OCI-LY7 (cell line): Measurements from ENCODE around the gene ARHGEF19. TPM values are rescaled to one million over a fixed set of nuclear protein-coding genes. Genes with fewer than 3 reads are reported as not detected.
"Not testable (repeated sequence)": the region's sequence is repeated elsewhere in the genome, so short reads cannot be mapped to it uniquely, and the experiment has no call there.

Experiments
- BruUV-seq: library from RNA; stranded (reverse); fragments of 400-500 nt; replicated peaks from 2 replicates; lab custom pipeline; 2021; lab: Mats Ljungman, UMichigan
- CTCF ChIA-PET: fragments of 300-600 bp; sonication (Branson Sonifier 250); formaldehyde crosslinking; loops from one replicate; lab custom pipeline; 2022; ENCODE audit warnings: antibody characterized with exemption; ENCODE audit not compliant: unreplicated experiment; lab: Charles Lee
- POLR2A ChIA-PET: fragments of 300-600 bp; sonication (Branson Sonifier 250); formaldehyde crosslinking; loops from one replicate; lab custom pipeline; 2022; ENCODE audit warnings: antibody characterized with exemption; lab: Charles Lee
- DNase-seq: peaks from one replicate; pipeline ENCODE4 v3.0.0-alpha.2; 2015; ENCODE audit warnings: low spot score
- H2AFZ ChIP-seq: fragments of 200-600 bp; sonication (generic), shearing (Covaris generic); 2 replicates; pipeline ENCODE4 v1.6.1; 2014; ENCODE audit warnings: mild to moderate bottlenecking, antibody characterized with exemption, low read length, moderate library complexity
- H3K27ac ChIP-seq: fragments of 200-600 bp; sonication (generic); 2 replicates; pipeline ENCODE4 v1.5.1; 2014; ENCODE audit warnings: mixed run types, low read depth, mild to moderate bottlenecking, moderate library complexity, low read length, inconsistent platforms; ENCODE audit not compliant: poor library complexity, severe bottlenecking
- H3K36me3 ChIP-seq: fragments of 200-600 bp; sonication (generic); 2 replicates; pipeline ENCODE4 v1.6.1; 2014; ENCODE audit warnings: mild to moderate bottlenecking, antibody characterized with exemption, low read length, moderate library complexity, mixed read lengths; ENCODE audit not compliant: insufficient read depth
- H3K4me1 ChIP-seq: fragments of 200-600 bp; sonication (generic); 2 replicates; pipeline ENCODE4 v1.5.1; 2014; ENCODE audit warnings: mild to moderate bottlenecking, low read length; ENCODE audit not compliant: insufficient read depth, poor library complexity, severe bottlenecking
- H3K4me2 ChIP-seq: fragments of 200-600 bp; sonication (generic); 2 replicates; pipeline ENCODE4 v1.6.1; 2014; ENCODE audit warnings: mild to moderate bottlenecking, low read length
- H3K4me3 ChIP-seq: fragments of 200-600 bp; sonication (generic); 2 replicates; pipeline ENCODE4 v1.5.1; 2014; ENCODE audit warnings: mild to moderate bottlenecking, low read depth, low read length; ENCODE audit not compliant: poor library complexity, severe bottlenecking
- H3K79me2 ChIP-seq: fragments of 200-600 bp; sonication (generic); 2 replicates; pipeline ENCODE4 v1.6.1; 2016; ENCODE audit warnings: low read depth, mild to moderate bottlenecking, low read length, moderate library complexity, mixed read lengths; ENCODE audit not compliant: insufficient read depth
- H3K9me2 ChIP-seq: fragments of 200-600 bp; sonication (generic); 2 replicates; pipeline ENCODE4 v1.6.1; 2016; ENCODE audit warnings: mild to moderate bottlenecking, low read length, mixed read lengths; ENCODE audit not compliant: insufficient read depth
- H3K9me3 ChIP-seq: fragments of 200-600 bp; sonication (generic); 2 replicates; pipeline ENCODE4 v1.6.1; 2014; ENCODE audit warnings: mild to moderate bottlenecking, mixed run types, low read length, mixed read lengths
- H4K20me1 ChIP-seq: fragments of 200-600 bp; sonication (generic); 2 replicates; pipeline ENCODE4 v1.6.1; 2014; ENCODE audit warnings: mild to moderate bottlenecking, antibody characterized with exemption, low read length, moderate library complexity, mixed read lengths; ENCODE audit not compliant: insufficient read depth
- CTCF ChIP-seq: fragments of 200-600 bp; sonication (generic); conservative IDR thresholded peaks from 2 replicates; pipeline ENCODE4 v1.5.1; 2014; ENCODE audit warnings: mild to moderate bottlenecking, antibody characterized with exemption, low read length, moderate library complexity, mixed read lengths
- EZH2phosphoT487 ChIP-seq: fragments of 200-600 bp; sonication (generic); IDR thresholded peaks from 2 replicates; pipeline ENCODE4 v1.6.1; 2018; ENCODE audit warnings: low read depth, borderline replicate concordance, mild to moderate bottlenecking, mixed run types, antibody characterized with exemption, low read length, moderate library complexity, mixed read lengths
- intact Hi-C: fragments of 100-400 bp; cut with micrococcal nuclease; formaldehyde crosslinking; loops from one replicate; pipeline ENCODE4 v1.10.0; 2022; ENCODE audit not compliant: unreplicated experiment
- total RNA-seq, 2 experiments: library from RNA; depleted of rRNA in 1 of 2; stranded (reverse); fragments of >200 nt in 1 of 2; shearing (Covaris generic) in 1 of 2; gene quantifications; 2 replicates each; pipeline ENCODE4 v1.2.3, GENCODE V29; 2014 to 2022

The ARHGEF19 gene
- total RNA-seq, 2 experiments from 2014 or later: 2.7 to 6.2 TPM

- Histone ChIP-seq H3K4me1 (no peaks in the 10 kb centered on the region), H3K4me2 (no peak overlapping the region), H4K20me1 (no peaks in the 10 kb centered on the region; the same call in 1 of the 2 replicates), H3K36me3 (peaks cover 24% of the 10 kb centered on the region), H3K9me3 (no peaks in the 10 kb centered on the region), H3K79me2 (no peaks in the 10 kb centered on the region), H3K4me3 (no peak overlapping the region), H3K9me2 (no peaks in the 10 kb centered on the region), H2AFZ (no peak overlapping the region), H3K27ac (no peak overlapping the region)
- TF ChIP-seq CTCF (no peak), EZH2phosphoT487 (no peak)
- DNase-seq: no peak
- no TSS peak for BruUV-seq
- intact Hi-C loops: loop anchor here (10.0 kb wide), 1 partner anchor 56 kb away; no protein-coding TSS in a partner anchor
- ChIA-PET POLR2A (interaction anchor here (0.9 kb wide), 1 partner anchor 11 kb away, joined by 4 read pairs; no protein-coding TSS in a partner anchor), CTCF (no interaction called here)
Measured at GRCh38 chr1:16258591-16259135, 46.2 kb upstream of the ARHGEF19 start.

GRCh38 chr1:16257968-16258367 lies 45.5 kb upstream of the ARHGEF19 start:
- DNase-seq: no peak
- POLR2A ChIA-PET: interaction anchor here (0.7 to 0.9 kb wide), 2 partner anchors 10 to 482 kb away, joined by 4 read pairs; no protein-coding TSS in a partner anchor
- H3K79me2 ChIP-seq: no peaks in the 10 kb centered on the region
- peaks cover 31% of the 10 kb centered on the region for H3K36me3 ChIP-seq
- CTCF ChIA-PET: no interaction called here
- H3K9me2 ChIP-seq: no peaks in the 10 kb centered on the region
- H4K20me1 ChIP-seq: no peaks in the 10 kb centered on the region; the same call in 1 of the 2 replicates
- H3K27ac ChIP-seq: no peak overlapping the region
- intact Hi-C loops: loop anchor here (10.0 kb wide), 1 partner anchor 57 kb away; no protein-coding TSS in a partner anchor
- no peak for TF ChIP-seq EZH2phosphoT487
- no peak for TF ChIP-seq CTCF
- H2AFZ ChIP-seq: no peak overlapping the region
- H3K9me3 ChIP-seq: no peaks in the 10 kb centered on the region
- H3K4me3 ChIP-seq: no peak overlapping the region
- no peak overlapping the region for H3K4me2 ChIP-seq
- BruUV-seq: no TSS peak
- H3K4me1 ChIP-seq: no peaks in the 10 kb centered on the region

GRCh38 chr1:16257556-16257955 lies 45.1 kb upstream of the ARHGEF19 start:
- H3K79me2 ChIP-seq, H3K27ac ChIP-seq, CTCF ChIA-PET, BruUV-seq, H3K9me2 ChIP-seq, H2AFZ ChIP-seq, DNase-seq, H3K4me2 ChIP-seq, H3K4me3 ChIP-seq, H3K4me1 ChIP-seq, H4K20me1 ChIP-seq, H3K9me3 ChIP-seq: not testable (repeated sequence)
- intact Hi-C loops: loop anchor here (10.0 kb wide), 1 partner anchor 57 kb away; no protein-coding TSS in a partner anchor
- POLR2A ChIA-PET: interaction anchor here (0.7 kb wide), 1 partner anchor 482 kb away, joined by 4 read pairs; no protein-coding TSS in a partner anchor
- peaks cover 35% of the 10 kb centered on the region for H3K36me3 ChIP-seq
